ENCODE measurements around the gene PRKACB. TPM values are rescaled to one million over a fixed set of nuclear protein-coding genes. Genes with fewer than 3 reads are reported as not detected.

Gene PRKACB
- total RNA-seq, 1 donor from 2014 or later, result 64.9 TPM

DNA sequence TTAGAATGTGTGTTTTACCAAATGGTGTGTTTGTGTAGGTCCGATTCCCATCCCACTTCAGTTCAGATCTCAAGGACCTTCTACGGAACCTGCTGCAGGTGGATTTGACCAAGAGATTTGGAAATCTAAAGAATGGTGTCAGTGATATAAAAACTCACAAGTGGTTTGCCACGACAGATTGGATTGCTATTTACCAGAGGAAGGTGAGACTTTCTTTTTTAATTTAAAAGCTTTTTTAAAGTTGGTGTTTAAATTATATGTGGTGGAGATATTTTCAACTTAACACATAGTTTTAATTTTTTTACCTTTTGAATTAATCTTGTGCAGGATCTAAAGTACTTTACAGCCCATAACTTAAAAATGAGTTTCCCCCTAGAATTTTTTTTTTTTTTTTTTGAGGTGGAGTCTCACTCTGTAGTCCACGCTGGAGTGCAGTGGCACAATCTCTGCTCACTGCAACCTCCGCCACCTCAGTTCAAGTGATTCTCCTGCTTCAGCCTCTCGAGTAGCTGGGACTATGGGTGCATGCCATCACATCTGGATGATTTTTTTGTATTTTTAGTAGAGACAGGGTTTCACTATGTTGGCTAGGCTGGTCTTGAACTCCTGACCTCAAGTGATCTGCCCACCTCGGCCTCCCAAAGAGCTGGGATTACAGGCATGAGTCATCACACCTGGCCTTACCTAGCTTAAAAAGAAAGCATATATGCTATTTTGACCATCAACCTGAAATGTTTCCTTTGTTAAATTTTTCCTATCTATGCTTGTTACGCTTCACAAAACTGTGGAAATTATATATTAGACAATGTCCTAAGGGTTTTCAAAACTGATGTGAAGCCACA is 70.3 kb downstream of the PRKACB start:
- Histone ChIP-seq H3K27ac (ENCODE audit: low read depth, low read length) (no peak overlapping the region), H3K4me2 (ENCODE audit: low read length) (no peak overlapping the region), H3K36me3 (ENCODE audit: insufficient read depth, low read length) (no peaks in the 10 kb centered on the region), H3K4me1 (ENCODE audit: insufficient read depth, low read length) (no peaks in the 10 kb centered on the region), H2AFZ (ENCODE audit: low read depth, low read length) (no peak overlapping the region), H3K79me2 (ENCODE audit: insufficient read depth, low read length) (no peaks in the 10 kb centered on the region), H3K27me3 (ENCODE audit: insufficient read depth, low read length) (no peaks in the 10 kb centered on the region), H3K9me3 (ENCODE audit: insufficient read depth, low read depth, low read length) (no peaks in the 10 kb centered on the region), H4K20me1 (ENCODE audit: insufficient read depth, low read length) (no peaks in the 10 kb centered on the region), H3K4me3 (ENCODE audit: insufficient read depth, low read depth, low read length) (no peak overlapping the region), H3K9ac (ENCODE audit: low read length) (no peak overlapping the region)
- FAIRE-seq, result no peak
- no peak for DNase-seq (ENCODE audit: low read depth)
- TF ChIP-seq EZH2 (IDR thresholded peaks at IDR 0.05; ENCODE audit: insufficient read depth, low read length), result no peak
- TF ChIP-seq, protein P1, sequence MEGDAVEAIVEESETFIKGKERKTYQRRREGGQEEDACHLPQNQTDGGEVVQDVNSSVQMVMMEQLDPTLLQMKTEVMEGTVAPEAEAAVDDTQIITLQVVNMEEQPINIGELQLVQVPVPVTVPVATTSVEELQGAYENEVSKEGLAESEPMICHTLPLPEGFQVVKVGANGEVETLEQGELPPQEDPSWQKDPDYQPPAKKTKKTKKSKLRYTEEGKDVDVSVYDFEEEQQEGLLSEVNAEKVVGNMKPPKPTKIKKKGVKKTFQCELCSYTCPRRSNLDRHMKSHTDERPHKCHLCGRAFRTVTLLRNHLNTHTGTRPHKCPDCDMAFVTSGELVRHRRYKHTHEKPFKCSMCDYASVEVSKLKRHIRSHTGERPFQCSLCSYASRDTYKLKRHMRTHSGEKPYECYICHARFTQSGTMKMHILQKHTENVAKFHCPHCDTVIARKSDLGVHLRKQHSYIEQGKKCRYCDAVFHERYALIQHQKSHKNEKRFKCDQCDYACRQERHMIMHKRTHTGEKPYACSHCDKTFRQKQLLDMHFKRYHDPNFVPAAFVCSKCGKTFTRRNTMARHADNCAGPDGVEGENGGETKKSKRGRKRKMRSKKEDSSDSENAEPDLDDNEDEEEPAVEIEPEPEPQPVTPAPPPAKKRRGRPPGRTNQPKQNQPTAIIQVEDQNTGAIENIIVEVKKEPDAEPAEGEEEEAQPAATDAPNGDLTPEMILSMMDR (IDR thresholded peaks at IDR 0.05; ENCODE audit: insufficient read depth, low read depth, low read length), result no peak
- Mint-ChIP-seq H3K4me1 (ENCODE audit: low read depth, unreplicated experiment) (peaks cover under 1% of the 10 kb centered on the region), H3K27ac (ENCODE audit: unreplicated experiment) (no peak overlapping the region), H3K9me3 (ENCODE audit: unreplicated experiment) (peaks cover 2% of the 10 kb centered on the region), H3K36me3 (ENCODE audit: low read depth, unreplicated experiment) (peaks cover 6% of the 10 kb centered on the region), H3K27me3 (ENCODE audit: low read depth, unreplicated experiment) (no peaks in the 10 kb centered on the region), H3K4me3 (ENCODE audit: unreplicated experiment) (no peak overlapping the region)

GRCh38 chr1:84217239-84217638 is 73.2 kb downstream of the PRKACB start:
- no peak overlapping the region for H3K27ac ChIP-seq (ENCODE audit: low read depth, low read length)
- no peak overlapping the region for H3K27ac Mint-ChIP-seq (ENCODE audit: unreplicated experiment)
- H3K4me2 ChIP-seq (ENCODE audit: low read length), result no peak overlapping the region

More at GRCh38 chr1:84217239-84217638, 73.2 kb downstream of the PRKACB start:
- TF ChIP-seq, protein P1 (IDR thresholded peaks at IDR 0.05; ENCODE audit: insufficient read depth, low read depth, low read length), result no peak
- TF ChIP-seq EZH2 (IDR thresholded peaks at IDR 0.05; ENCODE audit: insufficient read depth, low read length), result no peak
- Mint-ChIP-seq H3K27me3 (ENCODE audit: low read depth, unreplicated experiment) (no peaks in the 10 kb centered on the region), H3K4me1 (ENCODE audit: low read depth, unreplicated experiment) (no peaks in the 10 kb centered on the region), H3K9me3 (ENCODE audit: unreplicated experiment) (peaks cover 9% of the 10 kb centered on the region), H3K4me3 (ENCODE audit: unreplicated experiment) (no peak overlapping the region), H3K36me3 (ENCODE audit: low read depth, unreplicated experiment) (peaks cover 26% of the 10 kb centered on the region)
- Histone ChIP-seq H3K9ac (ENCODE audit: low read length) (no peak overlapping the region), H3K36me3 (ENCODE audit: insufficient read depth, low read length) (no peaks in the 10 kb centered on the region), H3K4me3 (ENCODE audit: insufficient read depth, low read depth, low read length) (no peak overlapping the region), H2AFZ (ENCODE audit: low read depth, low read length) (no peak overlapping the region), H3K9me3 (ENCODE audit: insufficient read depth, low read depth, low read length) (no peaks in the 10 kb centered on the region), H4K20me1 (ENCODE audit: insufficient read depth, low read length) (no peaks in the 10 kb centered on the region), H3K79me2 (ENCODE audit: insufficient read depth, low read length) (no peaks in the 10 kb centered on the region), H3K27me3 (ENCODE audit: insufficient read depth, low read length) (no peaks in the 10 kb centered on the region), H3K4me1 (ENCODE audit: insufficient read depth, low read length) (no peaks in the 10 kb centered on the region)
- FAIRE-seq, result no peak
- DNase-seq (ENCODE audit: low read depth), result no peak
